ENCODE results near the gene KLF8.

KLF8 gene

GRCh38 chrX:56313308-56313707 is 81.2 kb downstream of the KLF8 start:
- no peak for DNase-seq

- no peak for DNase-seq
Measured at GRCh38 chrX:56314334-56314733, 82.2 kb downstream of the KLF8 start.

- DNase-seq: no peak
Measured at GRCh38 chrX:56318076-56318475, 85.9 kb downstream of the KLF8 start.

- no peak for DNase-seq
Measured at GRCh38 chrX:56319165-56319564, 87.0 kb downstream of the KLF8 start.
